ENCODE results near the gene ARMC2.

ARMC2 gene

GRCh38 chr6:108804956-108805355 is 43.3 kb upstream of the ARMC2 start:
- TF ChIP-seq SUZ12 (IDR thresholded peaks at IDR 0.05; ENCODE audit: extremely low read depth, insufficient read depth, insufficient read length) (no peak), YY1 (IDR thresholded peaks at IDR 0.05; ENCODE audit: insufficient read depth, insufficient read length) (no peak), ZNF274 (IDR thresholded peaks at IDR 0.05; ENCODE audit: low read depth, low read length) (no peak)
- H3K4me3 ChIP-seq (ENCODE audit: insufficient read length, low read depth): no peak overlapping the region
- no peak overlapping the region for H3K9ac ChIP-seq (ENCODE audit: insufficient read length, low read depth)
- no peak for DNase-seq (ENCODE audit: low read depth, low spot score)
- H3K4me1 ChIP-seq (ENCODE audit: insufficient read depth, insufficient read length): no peaks in the 10 kb centered on the region
- H3K9me3 ChIP-seq (ENCODE audit: insufficient read depth, low read length): no peaks in the 10 kb centered on the region
- H3K36me3 ChIP-seq (ENCODE audit: insufficient read depth, insufficient read length, low read length): no peaks in the 10 kb centered on the region
- H3K27me3 ChIP-seq (ENCODE audit: insufficient read depth, insufficient read length): peaks cover 3% of the 10 kb centered on the region

- no peak for DNase-seq (ENCODE audit: low read depth, low spot score)
- Histone ChIP-seq H3K27me3 (ENCODE audit: insufficient read depth, insufficient read length) (peaks cover 3% of the 10 kb centered on the region), H3K9ac (ENCODE audit: insufficient read length, low read depth) (no peak overlapping the region), H3K4me3 (ENCODE audit: insufficient read length, low read depth) (no peak overlapping the region), H3K4me1 (ENCODE audit: insufficient read depth, insufficient read length) (no peaks in the 10 kb centered on the region), H3K36me3 (ENCODE audit: insufficient read depth, insufficient read length, low read length) (no peaks in the 10 kb centered on the region), H3K9me3 (ENCODE audit: insufficient read depth, low read length) (no peaks in the 10 kb centered on the region)
- TF ChIP-seq SUZ12 (IDR thresholded peaks at IDR 0.05; ENCODE audit: extremely low read depth, insufficient read depth, insufficient read length) (no peak), YY1 (IDR thresholded peaks at IDR 0.05; ENCODE audit: insufficient read depth, insufficient read length) (no peak), ZNF274 (IDR thresholded peaks at IDR 0.05; ENCODE audit: low read depth, low read length) (no peak)
Observed at GRCh38 chr6:108805611-108806167, 42.5 kb upstream of the ARMC2 start.

- TF ChIP-seq YY1 (IDR thresholded peaks at IDR 0.05; ENCODE audit: insufficient read depth, insufficient read length): no peak
- TF ChIP-seq ZNF274 (IDR thresholded peaks at IDR 0.05; ENCODE audit: low read depth, low read length): no peak
- no peak for TF ChIP-seq SUZ12 (IDR thresholded peaks at IDR 0.05; ENCODE audit: extremely low read depth, insufficient read depth, insufficient read length)
- no peaks in the 10 kb centered on the region for H3K4me1 ChIP-seq (ENCODE audit: insufficient read depth, insufficient read length)
- H3K36me3 ChIP-seq (ENCODE audit: insufficient read depth, insufficient read length, low read length): no peaks in the 10 kb centered on the region
- no peaks in the 10 kb centered on the region for H3K9me3 ChIP-seq (ENCODE audit: insufficient read depth, low read length)
- H3K4me3 ChIP-seq (ENCODE audit: insufficient read length, low read depth): no peak overlapping the region
- DNase-seq (ENCODE audit: low read depth, low spot score): no peak
- peaks cover 3% of the 10 kb centered on the region for H3K27me3 ChIP-seq (ENCODE audit: insufficient read depth, insufficient read length)
- H3K9ac ChIP-seq (ENCODE audit: insufficient read length, low read depth): no peak overlapping the region
Observed at GRCh38 chr6:108806171-108806570, 42.1 kb upstream of the ARMC2 start.

- H3K9me3 ChIP-seq (ENCODE audit: insufficient read depth, low read length): no peaks in the 10 kb centered on the region
- TF ChIP-seq SUZ12 (IDR thresholded peaks at IDR 0.05; ENCODE audit: extremely low read depth, insufficient read depth, insufficient read length): no peak
- TF ChIP-seq YY1 (IDR thresholded peaks at IDR 0.05; ENCODE audit: insufficient read depth, insufficient read length): no peak
- TF ChIP-seq ZNF274 (IDR thresholded peaks at IDR 0.05; ENCODE audit: low read depth, low read length): no peak
- DNase-seq (ENCODE audit: low read depth, low spot score): no peak
Observed at GRCh38 chr6:108806665-108807064, 41.6 kb upstream of the ARMC2 start.

GRCh38 chr6:108807928-108808327 is 40.3 kb upstream of the ARMC2 start:
- H3K4me1 ChIP-seq (ENCODE audit: insufficient read depth, insufficient read length): no peaks in the 10 kb centered on the region
- DNase-seq (ENCODE audit: low read depth, low spot score): no peak
- H3K36me3 ChIP-seq (ENCODE audit: insufficient read depth, insufficient read length, low read length): no peaks in the 10 kb centered on the region
- peaks cover 3% of the 10 kb centered on the region for H3K27me3 ChIP-seq (ENCODE audit: insufficient read depth, insufficient read length)
- H3K4me3 ChIP-seq (ENCODE audit: insufficient read length, low read depth): no peak overlapping the region
- no peak overlapping the region for H3K9ac ChIP-seq (ENCODE audit: insufficient read length, low read depth)
- TF ChIP-seq YY1 (IDR thresholded peaks at IDR 0.05; ENCODE audit: insufficient read depth, insufficient read length) (no peak), ZNF274 (IDR thresholded peaks at IDR 0.05; ENCODE audit: low read depth, low read length) (no peak), SUZ12 (IDR thresholded peaks at IDR 0.05; ENCODE audit: extremely low read depth, insufficient read depth, insufficient read length) (no peak)
- H3K9me3 ChIP-seq (ENCODE audit: insufficient read depth, low read length): no peaks in the 10 kb centered on the region

More at GRCh38 chr6:108806665-108807064, 41.6 kb upstream of the ARMC2 start:
- no peak overlapping the region for H3K4me3 ChIP-seq (ENCODE audit: insufficient read length, low read depth)
- H3K4me1 ChIP-seq (ENCODE audit: insufficient read depth, insufficient read length): no peaks in the 10 kb centered on the region
- H3K36me3 ChIP-seq (ENCODE audit: insufficient read depth, insufficient read length, low read length): no peaks in the 10 kb centered on the region
- H3K27me3 ChIP-seq (ENCODE audit: insufficient read depth, insufficient read length): peaks cover 3% of the 10 kb centered on the region
- no peak overlapping the region for H3K9ac ChIP-seq (ENCODE audit: insufficient read length, low read depth)

- no peaks in the 10 kb centered on the region for H3K27me3 ChIP-seq (ENCODE audit: insufficient read depth, insufficient read length)
- H3K36me3 ChIP-seq (ENCODE audit: insufficient read depth, insufficient read length, low read length): no peaks in the 10 kb centered on the region
- DNase-seq (ENCODE audit: low read depth, low spot score): no peak
- H3K4me1 ChIP-seq (ENCODE audit: insufficient read depth, insufficient read length): no peaks in the 10 kb centered on the region
- H3K4me3 ChIP-seq (ENCODE audit: insufficient read length, low read depth): no peak overlapping the region
- no peak overlapping the region for H3K9ac ChIP-seq (ENCODE audit: insufficient read length, low read depth)
- H3K9me3 ChIP-seq (ENCODE audit: insufficient read depth, low read length): no peaks in the 10 kb centered on the region; the same call in 1 of the 2 replicates
- TF ChIP-seq SUZ12 (IDR thresholded peaks at IDR 0.05; ENCODE audit: extremely low read depth, insufficient read depth, insufficient read length): no peak
- no peak for TF ChIP-seq ZNF274 (IDR thresholded peaks at IDR 0.05; ENCODE audit: low read depth, low read length)
- no peak for TF ChIP-seq YY1 (IDR thresholded peaks at IDR 0.05; ENCODE audit: insufficient read depth, insufficient read length)
Observed at GRCh38 chr6:108809211-108809610, 39.0 kb upstream of the ARMC2 start.

- no peak overlapping the region for H3K9ac ChIP-seq (ENCODE audit: insufficient read length, low read depth)
- H3K4me1 ChIP-seq (ENCODE audit: insufficient read depth, insufficient read length): no peaks in the 10 kb centered on the region
- no peaks in the 10 kb centered on the region; the same call in 1 of the 2 replicates for H3K9me3 ChIP-seq (ENCODE audit: insufficient read depth, low read length)
- no peak for DNase-seq (ENCODE audit: low read depth, low spot score)
- TF ChIP-seq YY1 (IDR thresholded peaks at IDR 0.05; ENCODE audit: insufficient read depth, insufficient read length) (no peak), ZNF274 (IDR thresholded peaks at IDR 0.05; ENCODE audit: low read depth, low read length) (no peak), SUZ12 (IDR thresholded peaks at IDR 0.05; ENCODE audit: extremely low read depth, insufficient read depth, insufficient read length) (no peak)
- no peaks in the 10 kb centered on the region for H3K27me3 ChIP-seq (ENCODE audit: insufficient read depth, insufficient read length)
- no peak overlapping the region for H3K4me3 ChIP-seq (ENCODE audit: insufficient read length, low read depth)
- H3K36me3 ChIP-seq (ENCODE audit: insufficient read depth, insufficient read length, low read length): no peaks in the 10 kb centered on the region
Observed at GRCh38 chr6:108810057-108810643, 38.1 kb upstream of the ARMC2 start.

Measured in NT2/D1 (cell line).